Right lobe of liver (tissue), 6 donors: ENCODE data around the gene C7orf33. TPM values are rescaled to one million over a fixed set of nuclear protein-coding genes. Genes with fewer than 3 reads are reported as not detected.

Source experiments
- ATAC-seq, 4 donors: fragments of 200-7000 bp; cut with Tn5 transposase; one replicate each; pipeline ENCODE4 v1.9.1; 2020; ENCODE audit warnings: mild to moderate bottlenecking in 4 of 4, moderate library complexity in 4 of 4
- DNase-seq, 3 donors: peaks; one replicate each; pipeline ENCODE4 v3.0.0-alpha.2; 2020
- H3K27ac ChIP-seq, 3 donors: fragments of 200-600 bp; one replicate each; pipeline ENCODE4 v1.8.0; 2022
- H3K27me3 ChIP-seq, 2 donors: fragments of 200-600 bp; one replicate each; pipeline ENCODE4 v1.8.0; 2022
- H3K36me3 ChIP-seq, 4 donors: fragments of 200-600 bp; sonication (generic) in 1 of 4; one replicate each; pipeline versions ENCODE4 v1.5.1 to v1.8.0; 2017 to 2022; ENCODE audit warnings: control low read depth in 1 of 4
- H3K4me1 ChIP-seq, 4 donors: fragments of 200-600 bp; sonication (generic) in 1 of 4; one replicate each; pipeline versions ENCODE4 v1.5.1 to v1.8.0; 2017 to 2022; ENCODE audit warnings: control low read depth in 1 of 4
- H3K4me3 ChIP-seq, 3 donors: fragments of 200-600 bp; one replicate each; pipeline ENCODE4 v1.8.0; 2022
- H3K9me3 ChIP-seq, 4 donors: fragments of 200-600 bp; sonication (generic) in 1 of 4; one replicate each; pipeline versions ENCODE4 v1.5.1 to v1.8.0; 2017 to 2022; ENCODE audit warnings: control low read depth in 1 of 4
- CTCF ChIP-seq, 4 donors: fragments of 200-600 bp in 3 of 4; fragments of 450-650 bp in 1 of 4; IDR thresholded peaks; one replicate each; pipeline versions ENCODE4 v1.5.1 to v1.8.0; 2016 to 2022; ENCODE audit warnings: antibody characterized with exemption in 4 of 4, mild to moderate bottlenecking in 2 of 4
- POLR2A ChIP-seq: fragments of 450-650 bp; IDR thresholded peaks from one replicate; pipeline ENCODE4 v1.6.1; 2017; ENCODE audit warnings: antibody characterized with exemption, mild to moderate bottlenecking
- WGBS: methylation state at CpG from one replicate; pipeline ENCODE4 v1.1.6; 2018; ENCODE audit warnings: low coverage, low lambda C conversion rate; ENCODE audit not compliant: insufficient coverage; ENCODE audit errors: missing lambda C conversion rate; 5-methylcytosine and 5-hydroxymethylcytosine counted together
- intact Hi-C, 2 donors: fragments of 100-400 bp; cut with DNase I; formaldehyde crosslinking; loops; one replicate each; pipeline versions ENCODE4 v1.11.2 to v1.14.1; 2022
- total RNA-seq, 6 experiments: library from RNA; depleted of rRNA in 2 of 6; stranded (reverse); fragments of >200 nt in 2 of 6; fragmentation: NEBNext Ultra II Directional in 3 of 6; extraction: Animal tissue kit (Norgen Biotek cat#: 25700) in 3 of 6; gene quantifications; one replicate each; pipeline versions ENCODE4 v1.1.0 to v1.2.4, GENCODE V29; 2016 to 2023
- donor health status: DM: no; HTN: yes; CAD: no.
- donor health status: DM: no; HTN: no; CAD: no.
- donor health status: DM: no; HTN: no; CAD: no.
- donor health status: DM: no; HTN: yes; CAD: no.
- donor health status: DM: no; HTN: yes; CAD: no.

Gene C7orf33
- total RNA-seq, 6 experiments from 2014 or later, result not detected

- WGBS, result 83% methylated on average over 4 of the region's 4 CpGs
- DNase-seq (no peak), ATAC-seq (no peak)
- Histone ChIP-seq H3K9me3 (no peaks in the 10 kb centered on the region), H3K4me1 (no peaks in the 10 kb centered on the region), H3K27me3 (no peaks in the 10 kb centered on the region), H3K36me3 (no peaks in the 10 kb centered on the region), H3K4me3 (no peak overlapping the region), H3K27ac (no peak overlapping the region)
- TF ChIP-seq CTCF (IDR thresholded peaks at IDR 0.05) (no peak), POLR2A (no peak)
- intact Hi-C loops, result no loop called here
Measured at GRCh38 chr7:148657929-148658328, 67.4 kb downstream of the C7orf33 start.

GRCh38 chr7:148661471-148661870 lies 70.9 kb downstream of the C7orf33 start:
- Histone ChIP-seq H3K27ac (no peak overlapping the region), H3K4me1 (no peaks in the 10 kb centered on the region), H3K4me3 (no peak overlapping the region), H3K36me3 (no peaks in the 10 kb centered on the region), H3K27me3 (no peaks in the 10 kb centered on the region), H3K9me3 (no peaks in the 10 kb centered on the region)
- WGBS, result 58% methylated on average over 2 of the region's 2 CpGs
- intact Hi-C loops, result no loop called here
- DNase-seq, result no peak
- no peak for ATAC-seq
- no peak for TF ChIP-seq CTCF (IDR thresholded peaks at IDR 0.05)

DNA sequence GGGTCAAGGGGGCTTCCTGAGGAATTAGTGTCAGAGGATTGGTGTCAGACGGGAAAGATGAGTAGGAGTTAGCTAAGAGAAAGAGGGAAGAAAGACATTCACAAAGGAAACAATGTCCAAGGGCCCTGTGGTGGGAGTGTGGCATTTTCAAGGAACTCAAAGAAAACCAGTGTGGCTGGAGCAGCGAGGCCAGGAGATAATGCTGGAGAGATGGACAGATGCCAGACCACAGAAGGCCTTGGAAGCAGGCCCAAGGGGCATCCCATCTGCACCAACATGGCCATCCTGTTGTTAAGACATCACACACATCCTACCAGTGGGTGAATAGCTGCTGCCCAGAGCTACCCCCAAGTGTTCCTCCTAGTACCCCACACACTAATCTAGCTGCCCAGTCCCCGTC lies 72.1 kb downstream of the C7orf33 start:
- H3K27ac ChIP-seq, result no peak overlapping the region
- no peaks in the 10 kb centered on the region for H3K9me3 ChIP-seq
- H3K36me3 ChIP-seq, result no peaks in the 10 kb centered on the region
- H3K27me3 ChIP-seq, result no peaks in the 10 kb centered on the region
- intact Hi-C loops, result no loop called here
- no peak for TF ChIP-seq CTCF (IDR thresholded peaks at IDR 0.05)
- TF ChIP-seq POLR2A, result no peak
- no peaks in the 10 kb centered on the region for H3K4me1 ChIP-seq
- 55% methylated on average over 2 of the region's 3 CpGs for WGBS
- ATAC-seq, result no peak
- no peak for DNase-seq
- no peak overlapping the region for H3K4me3 ChIP-seq

GRCh38 chr7:148664324-148664723 lies 73.8 kb downstream of the C7orf33 start:
- H3K27ac ChIP-seq, result no peak overlapping the region
- ATAC-seq (no peak), DNase-seq (no peak)
- H3K27me3 ChIP-seq, result no peaks in the 10 kb centered on the region
- WGBS, result 39% methylated on average over 6 of the region's 6 CpGs
- no peaks in the 10 kb centered on the region for H3K4me1 ChIP-seq
- no peaks in the 10 kb centered on the region for H3K36me3 ChIP-seq
- intact Hi-C loops, result no loop called here
- H3K9me3 ChIP-seq, result no peaks in the 10 kb centered on the region
- TF ChIP-seq CTCF (IDR thresholded peaks at IDR 0.05) (no peak), POLR2A (no peak)
- no peak overlapping the region for H3K4me3 ChIP-seq

GRCh38 chr7:148665221-148665620 lies 74.7 kb downstream of the C7orf33 start:
- DNase-seq, result no peak
- 75% methylated on average over 4 of the region's 4 CpGs for WGBS
- H3K4me1 ChIP-seq, result no peaks in the 10 kb centered on the region

More at GRCh38 chr7:148665221-148665620, 74.7 kb downstream of the C7orf33 start:
- Histone ChIP-seq H3K36me3 (no peaks in the 10 kb centered on the region), H3K27me3 (no peaks in the 10 kb centered on the region), H3K4me3 (no peak overlapping the region), H3K9me3 (no peaks in the 10 kb centered on the region), H3K27ac (no peak overlapping the region)
- no peak for ATAC-seq
- TF ChIP-seq POLR2A (no peak), CTCF (IDR thresholded peaks at IDR 0.05) (no peak)
- intact Hi-C loops, result no loop called here
